ENCODE results near the gene CYTL1. TPM values are rescaled to one million over a fixed set of nuclear protein-coding genes. Genes with fewer than 3 reads are reported as not detected.
A peak's percentile ranks its signal among the peaks of the same experiment; 100 is the strongest.
"Not testable (repeated sequence)": the region's sequence is repeated elsewhere in the genome, so short reads cannot be mapped to it uniquely, and the experiment has no call there.

Gene CYTL1
- total RNA-seq = 0.85 TPM

GRCh38 chr4:5019274-5019673 is at the start of gene CYTL1:
CYTL1 (minus strand) TSS chr4:5019458; CDS start chr4:5019445, 13 bp downstream.
- H3K27me3 ChIP-seq = no peaks in the 10 kb centered on the region
- H3K4me1 ChIP-seq = peaks cover 0 to 5% of the 10 kb centered on the region in 2 donors
- TF ChIP-seq, protein P1, sequence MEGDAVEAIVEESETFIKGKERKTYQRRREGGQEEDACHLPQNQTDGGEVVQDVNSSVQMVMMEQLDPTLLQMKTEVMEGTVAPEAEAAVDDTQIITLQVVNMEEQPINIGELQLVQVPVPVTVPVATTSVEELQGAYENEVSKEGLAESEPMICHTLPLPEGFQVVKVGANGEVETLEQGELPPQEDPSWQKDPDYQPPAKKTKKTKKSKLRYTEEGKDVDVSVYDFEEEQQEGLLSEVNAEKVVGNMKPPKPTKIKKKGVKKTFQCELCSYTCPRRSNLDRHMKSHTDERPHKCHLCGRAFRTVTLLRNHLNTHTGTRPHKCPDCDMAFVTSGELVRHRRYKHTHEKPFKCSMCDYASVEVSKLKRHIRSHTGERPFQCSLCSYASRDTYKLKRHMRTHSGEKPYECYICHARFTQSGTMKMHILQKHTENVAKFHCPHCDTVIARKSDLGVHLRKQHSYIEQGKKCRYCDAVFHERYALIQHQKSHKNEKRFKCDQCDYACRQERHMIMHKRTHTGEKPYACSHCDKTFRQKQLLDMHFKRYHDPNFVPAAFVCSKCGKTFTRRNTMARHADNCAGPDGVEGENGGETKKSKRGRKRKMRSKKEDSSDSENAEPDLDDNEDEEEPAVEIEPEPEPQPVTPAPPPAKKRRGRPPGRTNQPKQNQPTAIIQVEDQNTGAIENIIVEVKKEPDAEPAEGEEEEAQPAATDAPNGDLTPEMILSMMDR (IDR thresholded peaks at IDR 0.05) = no peak
- H3K36me3 ChIP-seq = no peaks in the 10 kb centered on the region
- peaks cover 0 to 2% of the 10 kb centered on the region in 2 donors for H3K9me3 ChIP-seq
- intact Hi-C loops (cut with DNase I) = no loop called here
- H3K27ac ChIP-seq = no peak within 1 kb of the TSS
- DNase-seq (ENCODE audit: low spot score in 2 of 2) = no peak
- H3K4me3 ChIP-seq = peak within 1 kb of the TSS; percentile 26 to 43

DNA sequence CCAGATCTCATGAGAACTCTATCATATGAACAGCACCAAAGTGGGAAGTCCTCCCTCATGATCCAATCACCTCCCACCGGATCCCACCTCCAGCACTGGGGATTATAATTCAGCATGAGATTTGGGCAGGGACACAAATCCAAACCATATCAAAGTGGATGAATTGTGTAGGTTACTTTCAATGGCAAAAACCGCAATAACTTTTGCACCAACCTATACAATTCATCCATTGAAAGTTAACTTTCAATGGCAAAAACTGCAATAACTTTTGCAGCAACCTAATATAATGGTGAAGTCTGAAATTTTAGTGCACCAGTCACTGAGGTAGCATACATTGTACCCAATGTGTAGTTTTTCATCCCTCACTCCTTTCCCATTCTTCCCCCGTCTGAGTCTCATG is 48.6 kb upstream of the CYTL1 start:
- no peak for DNase-seq (ENCODE audit: low spot score in 2 of 2)
- no peak overlapping the region for H3K4me3 ChIP-seq
- intact Hi-C loops (cut with DNase I) = no loop called here
- H3K36me3 ChIP-seq = no peaks in the 10 kb centered on the region
- TF ChIP-seq, protein P1 (IDR thresholded peaks at IDR 0.05) = no peak
- H3K27ac ChIP-seq = no peak overlapping the region
- H3K27me3 ChIP-seq = no peaks in the 10 kb centered on the region
- H3K9me3 ChIP-seq = no peaks in the 10 kb centered on the region
- no peaks in the 10 kb centered on the region for H3K4me1 ChIP-seq

GRCh38 chr4:5066968-5067367 is 47.7 kb upstream of the CYTL1 start:
- H3K4me3 ChIP-seq; H3K27ac ChIP-seq; H3K4me1 ChIP-seq; H3K27me3 ChIP-seq; H3K36me3 ChIP-seq; DNase-seq (ENCODE audit: low spot score in 2 of 2); H3K9me3 ChIP-seq; intact Hi-C loops (cut with DNase I): not testable (repeated sequence)

- no peaks in the 10 kb centered on the region for H3K9me3 ChIP-seq
- no peak overlapping the region for H3K4me3 ChIP-seq
- intact Hi-C loops (cut with DNase I) = no loop called here
- H3K36me3 ChIP-seq = no peaks in the 10 kb centered on the region
- no peaks in the 10 kb centered on the region for H3K4me1 ChIP-seq
- no peak overlapping the region for H3K27ac ChIP-seq
- H3K27me3 ChIP-seq = no peaks in the 10 kb centered on the region
- DNase-seq (ENCODE audit: low spot score in 2 of 2) = no peak
- TF ChIP-seq, protein P1 (IDR thresholded peaks at IDR 0.05) = no peak
These were observed 46.8 kb upstream of the CYTL1 start for GRCh38 chr4:5066101-5066500.

GRCh38 chr4:5055411-5055810 is 36.2 kb upstream of the CYTL1 start:
- H3K27ac ChIP-seq = no peak overlapping the region
- intact Hi-C loops (cut with DNase I) = no loop called here
- H3K4me3 ChIP-seq = no peak overlapping the region
- no peak for DNase-seq (ENCODE audit: low spot score in 2 of 2)
- no peaks in the 10 kb centered on the region for H3K27me3 ChIP-seq
- H3K36me3 ChIP-seq = no peaks in the 10 kb centered on the region
- H3K9me3 ChIP-seq = no peaks in the 10 kb centered on the region
- TF ChIP-seq, protein P1 (IDR thresholded peaks at IDR 0.05) = no peak
- H3K4me1 ChIP-seq = peaks cover 0 to 2% of the 10 kb centered on the region in 2 donors

DNA sequence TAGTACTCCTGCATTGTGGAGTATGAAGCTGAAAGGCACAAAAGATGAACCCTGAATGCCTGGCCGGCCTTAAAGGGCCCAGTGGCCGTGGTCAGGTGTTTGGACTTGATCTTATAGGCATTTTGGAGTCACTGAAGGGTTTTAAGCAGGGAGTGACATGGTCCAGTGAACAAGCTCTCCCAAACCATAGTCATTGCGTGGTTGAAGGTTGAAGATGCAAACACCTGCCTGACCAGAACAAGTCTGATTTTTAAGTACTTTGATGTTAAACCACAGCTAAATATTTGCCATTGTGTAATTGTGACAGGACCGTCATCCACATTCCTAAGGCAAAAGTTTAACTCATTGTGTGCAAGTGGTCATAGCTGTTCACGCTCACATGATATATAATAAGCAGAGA is 35.3 kb upstream of the CYTL1 start:
- H3K27me3 ChIP-seq = no peaks in the 10 kb centered on the region
- TF ChIP-seq, protein P1 (IDR thresholded peaks at IDR 0.05) = no peak
- H3K36me3 ChIP-seq = no peaks in the 10 kb centered on the region
- no peak for DNase-seq (ENCODE audit: low spot score in 2 of 2)
- no peak overlapping the region for H3K4me3 ChIP-seq
- H3K27ac ChIP-seq = no peak overlapping the region
- intact Hi-C loops (cut with DNase I) = loop anchor here (5.0 kb wide), 1 partner anchor 62 kb away; no protein-coding TSS in a partner anchor
- H3K9me3 ChIP-seq = no peaks in the 10 kb centered on the region
- peaks cover 0 to 2% of the 10 kb centered on the region in 2 donors for H3K4me1 ChIP-seq
